ENCODE data around the gene ZBTB17.
"Not testable (repeated sequence)": the region's sequence is repeated elsewhere in the genome, so short reads cannot be mapped to it uniquely, and the experiment has no call there.

Gene ZBTB17

DNA sequence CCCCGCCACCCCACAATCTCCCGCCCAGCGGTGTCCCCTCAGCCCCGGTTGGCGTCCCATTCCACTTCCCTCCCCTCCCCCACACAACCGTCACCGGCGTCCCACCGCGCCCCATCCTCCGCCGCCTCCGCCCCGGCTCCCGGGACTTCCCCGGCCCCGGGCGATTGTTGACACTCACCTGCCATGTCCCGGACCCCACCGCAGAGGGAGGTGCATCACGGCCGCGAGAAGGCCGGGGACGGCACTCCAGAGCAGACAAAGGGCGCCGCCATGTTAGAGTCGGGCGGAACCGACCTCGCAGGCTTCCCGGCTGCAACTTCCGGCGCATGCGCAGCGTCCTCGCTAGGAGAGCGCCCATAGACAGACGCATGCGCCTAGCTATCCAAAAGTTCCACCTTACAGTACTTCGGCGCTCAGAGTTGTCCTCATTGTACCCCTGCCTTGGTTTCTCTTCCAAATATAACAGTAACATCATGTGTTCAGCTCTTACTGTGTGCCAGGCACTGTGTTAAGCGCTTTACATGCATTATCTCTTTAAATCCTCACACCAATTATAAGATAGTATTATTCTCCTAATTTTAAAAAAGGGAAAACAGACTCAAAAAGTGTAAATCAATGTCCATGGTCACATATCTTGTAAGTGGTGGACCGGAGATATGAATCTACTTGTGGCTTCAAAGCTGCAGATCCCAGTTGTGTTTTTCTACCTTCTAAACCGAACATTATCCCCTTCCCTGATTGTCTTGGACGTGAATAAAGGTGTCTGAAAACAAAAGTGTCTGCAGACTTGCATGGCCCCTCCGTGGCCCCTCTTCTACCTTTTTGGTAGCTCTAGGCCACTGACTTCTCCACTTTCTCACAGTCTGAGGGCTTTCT lies at the start of gene ZBTB17:
ZBTB17 (minus strand) TSS at position 297 of the 876 bp plus-strand sequence. CDS start 27,606 bp downstream, outside the sequence.
- peak; percentile 92 for DNase-seq

DNA sequence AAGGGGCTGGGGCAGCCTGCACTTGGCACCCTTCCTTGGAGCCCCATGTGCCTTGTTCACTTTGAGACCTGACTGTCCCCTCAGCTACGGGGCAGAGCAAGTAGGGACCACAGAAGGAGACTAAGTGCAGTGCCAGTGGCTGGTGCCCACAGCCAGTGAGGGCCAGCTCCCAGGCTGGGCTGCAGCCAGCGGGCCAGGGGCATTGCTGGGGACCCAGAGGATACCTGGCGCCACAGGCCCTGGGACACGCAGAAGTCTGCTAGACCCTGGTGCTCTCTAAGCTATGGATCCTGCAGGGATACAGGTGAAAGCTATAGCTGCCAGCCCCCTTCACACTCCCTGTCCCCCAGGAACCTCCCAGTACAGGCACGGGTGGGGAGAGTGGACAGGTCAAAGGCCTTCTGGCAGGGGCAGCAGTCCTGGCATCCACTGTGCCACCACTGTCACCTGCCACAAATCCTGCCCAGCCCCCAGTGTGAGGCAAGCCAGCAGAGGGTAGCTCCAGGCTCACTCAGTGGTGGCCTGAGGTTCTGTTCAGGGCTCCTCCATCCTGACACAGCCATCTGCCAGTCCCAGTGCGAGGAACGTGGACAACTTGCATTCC lies 47.3 kb upstream of the ZBTB17 start:
- no peak for DNase-seq

DNA sequence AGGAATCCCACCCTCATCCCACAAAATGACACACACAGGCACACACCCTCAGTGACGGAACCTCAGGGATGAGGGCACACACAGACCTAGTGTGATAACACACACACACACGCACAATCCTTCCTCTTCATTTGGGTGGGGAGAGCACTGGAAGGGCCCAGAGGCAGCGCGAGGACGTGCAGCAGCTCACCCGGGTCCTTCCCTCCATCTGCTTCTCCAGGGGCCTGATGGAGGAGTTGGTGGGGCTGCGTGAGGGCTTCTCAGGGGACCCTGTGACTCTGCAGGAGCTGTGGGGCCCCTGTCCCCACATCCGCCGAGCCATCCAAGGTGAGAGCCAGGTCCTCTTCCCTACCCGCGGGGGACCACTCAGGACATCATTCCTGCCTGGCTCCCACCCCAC lies 46.5 kb upstream of the ZBTB17 start:
- no peak for DNase-seq

DNA sequence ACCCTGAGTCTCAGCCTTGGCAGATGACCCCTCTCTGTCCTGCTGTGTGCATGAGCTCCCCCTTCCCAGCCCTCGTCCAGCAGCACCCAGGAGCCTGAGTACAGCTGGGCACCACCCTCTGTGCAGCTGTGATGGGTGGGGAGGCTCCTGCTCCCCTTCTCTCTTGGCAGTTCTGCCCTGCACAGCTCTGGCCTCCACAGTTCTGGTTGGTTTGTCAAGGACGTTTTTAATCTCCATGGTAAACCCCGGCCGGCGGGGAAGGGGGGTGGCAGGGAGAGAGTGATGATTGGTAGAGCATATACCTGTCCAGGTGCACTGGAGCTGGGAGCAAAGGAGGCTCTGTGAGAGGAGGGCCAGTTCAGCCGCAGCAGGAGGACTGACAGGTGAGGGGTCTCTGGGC lies 45.8 kb upstream of the ZBTB17 start, which contains the start of gene CLCNKA:
CLCNKA (plus strand) TSS at position 356 of the 400 bp plus-strand sequence. CDS start 584 bp downstream, outside the sequence.
- no peak for DNase-seq

DNA sequence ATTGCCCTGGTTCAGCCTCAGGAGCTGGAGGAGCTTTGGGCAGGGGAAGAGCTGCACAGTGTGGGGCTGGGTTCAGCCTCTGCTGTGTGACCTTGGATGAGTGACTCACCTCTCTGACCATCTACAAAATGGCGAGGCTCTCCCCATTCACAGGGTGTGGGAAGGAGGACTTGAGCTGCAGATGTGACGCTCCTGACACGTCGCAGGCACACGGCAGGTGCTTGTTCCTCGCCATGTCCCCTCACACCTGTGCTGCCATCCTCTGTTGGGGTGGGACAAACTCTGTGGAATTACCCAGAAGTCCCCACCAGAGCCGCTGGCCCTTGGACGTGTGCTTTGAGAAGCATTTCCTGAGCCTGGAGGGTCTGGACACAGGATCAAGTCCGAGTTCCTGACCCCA lies 45.0 kb upstream of the ZBTB17 start:
- DNase-seq = not testable (repeated sequence)

DNA sequence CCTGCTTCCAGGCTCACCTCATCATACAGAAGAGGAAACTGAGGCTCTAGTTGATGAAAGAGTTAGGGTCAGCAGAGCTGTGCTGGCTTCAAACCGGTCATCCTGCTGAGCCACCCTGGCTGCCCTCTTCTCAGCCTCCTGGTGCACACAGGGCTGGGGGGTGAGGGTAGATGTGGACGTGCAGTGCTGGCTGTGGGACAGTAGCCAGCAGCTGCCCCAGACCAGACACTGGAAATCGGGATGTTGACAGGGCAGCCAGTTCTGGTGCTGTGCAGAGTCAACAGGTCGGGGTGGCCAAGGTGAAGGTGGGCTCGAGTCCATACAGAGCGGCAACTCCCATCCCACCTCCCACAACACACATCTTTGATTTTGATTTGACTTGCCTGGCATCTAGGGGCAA lies 44.4 kb upstream of the ZBTB17 start:
- no peak for DNase-seq

DNA sequence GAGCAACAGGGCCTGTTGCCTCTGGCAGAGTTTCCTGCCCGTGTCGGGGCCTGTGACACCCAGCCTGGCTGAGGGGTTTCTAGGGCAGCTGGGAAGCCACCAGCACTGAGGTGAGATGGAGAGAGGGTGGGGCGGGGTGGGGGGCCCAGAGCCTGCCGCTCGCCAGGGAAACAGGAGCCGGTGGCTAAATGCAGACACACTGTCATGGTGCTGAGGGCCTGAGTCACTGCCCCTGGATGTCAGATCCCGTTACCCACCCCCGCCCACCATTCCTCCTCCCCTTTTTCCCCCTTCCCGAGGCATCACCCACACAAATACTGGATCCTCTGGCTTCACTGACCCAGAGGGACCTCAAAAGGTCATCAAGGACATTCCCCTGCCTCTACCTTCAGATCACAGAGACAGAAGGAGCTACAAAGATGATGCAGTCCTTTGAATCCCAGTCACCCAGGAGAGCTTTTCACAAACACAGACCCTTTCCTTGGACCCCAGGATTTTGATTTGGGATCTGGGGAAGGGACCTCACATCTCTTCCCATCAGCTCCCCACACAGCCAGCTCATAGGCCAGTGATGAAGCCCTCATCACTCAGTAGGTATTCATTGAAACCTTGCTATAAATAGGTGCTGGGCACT lies 43.9 kb upstream of the ZBTB17 start:
- DNase-seq = no peak

DNA sequence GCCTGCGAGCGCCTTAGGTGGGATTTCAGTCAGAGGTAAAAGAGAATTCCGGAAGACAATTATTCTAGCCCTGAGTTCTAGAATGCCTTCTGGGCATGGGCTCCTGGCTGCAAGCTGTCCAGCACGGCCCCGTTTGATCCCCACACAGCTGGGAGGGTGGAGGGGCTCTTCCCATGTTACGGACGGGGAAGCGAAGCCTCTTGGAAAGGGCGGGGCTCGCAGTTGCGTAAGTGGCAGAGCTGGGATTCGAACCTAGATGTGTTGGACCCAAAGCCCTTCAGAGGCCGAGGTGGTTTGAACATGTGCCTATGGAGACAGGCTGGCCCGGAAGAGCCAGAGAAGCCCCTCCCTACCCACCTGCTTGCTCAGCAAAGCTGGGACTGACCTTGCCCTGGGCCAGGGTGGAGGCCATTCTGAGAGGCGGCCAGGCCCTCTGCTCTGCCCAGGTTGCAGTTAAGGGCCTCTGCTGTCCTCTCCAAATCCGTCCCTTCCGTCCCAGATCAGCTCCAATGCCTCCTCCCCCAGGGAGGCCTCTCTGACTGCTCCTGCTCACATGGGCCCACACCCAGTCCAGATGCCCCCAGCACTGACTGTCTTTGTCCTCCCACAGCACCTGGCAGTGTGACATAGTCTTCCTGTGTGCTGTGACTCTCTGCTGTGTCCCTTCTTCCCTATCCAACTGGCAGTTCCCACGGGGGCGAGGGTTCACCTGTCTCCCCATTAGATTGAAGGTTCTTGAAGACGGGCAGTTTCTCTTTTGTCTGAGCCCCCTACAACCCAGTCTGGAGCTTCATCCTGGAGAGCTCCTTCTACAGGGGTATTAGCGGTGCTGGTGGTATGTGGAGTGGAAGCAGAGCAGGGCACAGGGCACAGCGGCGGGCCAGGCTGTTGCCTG lies 43.1 kb upstream of the ZBTB17 start:
- DNase-seq = no peak

DNA sequence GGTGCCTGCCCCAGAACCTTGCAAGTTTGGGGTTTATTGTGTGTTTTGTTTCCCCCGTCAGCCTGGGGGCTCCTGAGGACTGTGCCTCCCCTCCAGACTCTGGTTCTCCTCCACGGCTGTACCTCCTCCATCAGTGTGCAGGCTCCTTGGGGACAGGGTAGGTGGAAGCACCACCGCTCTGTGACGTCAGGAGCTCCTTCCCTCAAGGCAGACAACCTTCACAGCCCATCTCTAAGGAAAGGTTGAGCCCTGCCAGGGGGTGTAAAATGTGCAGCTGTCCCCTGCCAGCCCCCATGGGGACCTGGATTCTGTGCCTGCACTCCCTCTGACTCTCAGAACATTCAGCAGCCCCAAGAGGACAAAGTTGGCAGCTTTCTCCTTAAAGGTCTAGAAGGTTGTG lies 42.4 kb upstream of the ZBTB17 start:
- no peak for DNase-seq

DNA sequence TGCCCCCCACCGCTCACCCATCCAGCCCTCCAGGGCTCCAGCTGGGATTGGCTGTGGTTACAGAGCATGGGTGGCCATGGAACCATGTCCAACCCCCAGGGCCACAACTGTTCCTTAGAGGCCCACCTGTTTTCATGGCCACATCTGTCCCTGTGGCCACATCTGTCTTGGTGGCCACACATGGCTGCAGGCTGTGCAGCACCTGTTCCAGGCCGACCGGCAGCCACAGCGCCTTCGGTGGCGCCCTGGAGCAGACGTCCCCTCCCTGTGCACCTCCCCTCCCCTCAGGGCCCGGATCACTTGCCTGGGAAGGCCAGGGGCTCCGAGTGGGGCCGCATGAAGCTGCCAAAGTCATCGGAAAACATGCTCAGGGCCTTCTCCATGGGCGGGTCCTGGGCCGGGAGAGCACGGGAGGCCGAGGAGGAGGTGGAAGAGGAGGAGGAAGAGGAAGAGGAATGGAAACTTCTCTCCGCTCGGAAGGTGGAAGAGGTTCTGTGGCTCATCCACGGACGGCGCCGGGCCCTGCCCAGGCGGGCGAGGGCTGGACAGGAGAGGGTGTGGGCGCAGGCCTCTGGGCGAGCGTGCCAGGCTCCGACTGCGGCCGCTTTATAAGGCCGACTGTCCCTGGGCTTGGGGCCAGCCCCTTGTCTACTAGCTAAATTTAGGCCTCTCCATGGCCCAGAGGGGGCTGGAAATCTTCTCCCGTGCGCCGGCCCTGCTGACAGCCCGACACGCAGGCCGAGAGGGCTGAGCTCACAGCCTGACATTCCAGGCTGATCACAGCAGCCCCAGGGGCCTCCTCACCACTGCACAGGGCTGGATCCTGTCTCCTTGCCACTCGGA lies 41.8 kb upstream of the ZBTB17 start, which contains the start of gene HSPB7:
HSPB7 (minus strand) TSS at position 583 of the 843 bp plus-strand sequence; CDS start at position 503, 80 bp downstream.
- DNase-seq = no peak

DNA sequence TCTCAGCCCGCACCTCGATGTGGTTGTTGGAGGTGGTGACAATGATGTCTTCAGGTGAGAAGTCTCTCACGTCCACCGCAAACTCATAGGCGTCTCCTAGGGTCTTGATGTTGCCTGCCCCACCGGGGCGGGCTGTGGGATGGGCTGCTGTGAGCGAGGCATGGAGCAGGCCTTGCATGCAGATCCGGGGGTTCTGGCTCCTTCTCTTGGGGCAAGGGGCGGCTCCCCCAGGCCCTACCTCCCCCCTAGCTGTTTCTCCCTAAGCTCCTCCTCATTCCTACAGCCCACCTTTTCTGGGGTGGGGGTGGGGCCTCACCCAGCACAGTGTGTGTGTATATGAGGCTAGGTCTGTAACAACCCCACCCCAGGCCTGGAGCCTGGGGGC lies 41.2 kb upstream of the ZBTB17 start:
- DNase-seq = no peak

DNA sequence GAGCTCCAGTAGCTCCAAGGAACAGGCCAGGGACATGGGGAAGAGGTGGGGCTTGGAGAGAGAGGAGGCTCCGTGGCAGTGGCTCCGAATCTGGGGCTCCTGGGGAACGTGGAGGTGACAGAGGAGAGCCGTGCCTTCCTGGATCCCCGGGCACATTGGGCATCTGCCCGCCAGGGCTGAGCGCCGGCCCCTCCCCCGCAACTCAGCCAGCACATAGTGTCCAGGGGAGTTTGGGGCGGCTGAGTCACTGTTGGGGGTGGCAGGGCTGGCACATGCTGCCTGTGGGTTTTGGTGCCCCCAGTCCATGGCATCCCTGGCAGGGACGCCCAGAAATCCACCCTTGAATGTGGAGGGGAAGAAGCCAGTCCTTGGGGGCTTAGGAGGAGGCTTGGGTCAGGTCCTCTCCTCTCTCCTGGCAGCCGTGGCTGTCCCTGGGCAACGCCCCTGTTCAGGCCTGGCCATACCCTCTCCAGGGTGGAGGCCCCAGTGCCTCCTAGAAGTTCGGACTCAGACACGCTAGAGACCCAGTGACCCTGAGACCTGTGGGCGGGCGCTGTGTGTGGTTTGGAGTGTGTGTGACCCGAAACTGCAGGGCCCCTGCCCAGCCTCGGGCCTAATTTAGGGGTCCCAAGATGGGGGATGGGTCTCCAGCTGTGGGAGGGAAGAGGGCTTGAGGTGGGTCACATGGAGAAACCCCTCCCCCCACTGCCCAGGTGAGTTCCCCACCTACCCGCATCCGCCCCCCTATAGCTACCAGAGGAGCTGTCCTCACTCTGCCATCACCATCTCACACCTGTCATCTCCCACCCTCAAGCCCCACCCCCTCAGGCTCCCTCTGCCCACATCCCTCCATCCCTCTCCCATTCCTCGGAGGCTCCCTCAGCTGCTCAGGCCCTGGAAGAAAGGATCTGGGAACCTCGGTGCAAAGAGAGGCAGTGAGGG lies 40.3 kb upstream of the ZBTB17 start:
- no peak for DNase-seq

DNA sequence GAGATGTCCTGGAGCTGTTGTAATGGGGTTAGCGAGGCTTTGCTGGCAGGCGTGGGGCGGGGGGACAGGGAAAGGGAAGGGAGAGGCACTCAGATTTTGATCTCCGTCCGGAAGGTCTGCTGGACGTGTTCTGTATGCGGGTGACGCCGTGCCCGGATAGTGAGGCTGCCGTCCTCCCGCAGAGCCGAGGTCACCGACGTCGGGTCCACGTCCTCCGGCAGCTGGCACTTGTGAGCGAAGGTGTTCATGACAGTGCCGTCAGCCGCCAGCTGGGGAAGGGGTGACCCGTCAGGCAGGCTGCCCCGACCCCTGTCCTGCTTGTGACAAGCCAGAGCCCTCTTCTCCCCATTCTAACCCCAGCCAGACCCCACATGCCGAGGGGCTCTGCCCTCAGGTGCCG lies 39.6 kb upstream of the ZBTB17 start:
- no peak for DNase-seq

DNA sequence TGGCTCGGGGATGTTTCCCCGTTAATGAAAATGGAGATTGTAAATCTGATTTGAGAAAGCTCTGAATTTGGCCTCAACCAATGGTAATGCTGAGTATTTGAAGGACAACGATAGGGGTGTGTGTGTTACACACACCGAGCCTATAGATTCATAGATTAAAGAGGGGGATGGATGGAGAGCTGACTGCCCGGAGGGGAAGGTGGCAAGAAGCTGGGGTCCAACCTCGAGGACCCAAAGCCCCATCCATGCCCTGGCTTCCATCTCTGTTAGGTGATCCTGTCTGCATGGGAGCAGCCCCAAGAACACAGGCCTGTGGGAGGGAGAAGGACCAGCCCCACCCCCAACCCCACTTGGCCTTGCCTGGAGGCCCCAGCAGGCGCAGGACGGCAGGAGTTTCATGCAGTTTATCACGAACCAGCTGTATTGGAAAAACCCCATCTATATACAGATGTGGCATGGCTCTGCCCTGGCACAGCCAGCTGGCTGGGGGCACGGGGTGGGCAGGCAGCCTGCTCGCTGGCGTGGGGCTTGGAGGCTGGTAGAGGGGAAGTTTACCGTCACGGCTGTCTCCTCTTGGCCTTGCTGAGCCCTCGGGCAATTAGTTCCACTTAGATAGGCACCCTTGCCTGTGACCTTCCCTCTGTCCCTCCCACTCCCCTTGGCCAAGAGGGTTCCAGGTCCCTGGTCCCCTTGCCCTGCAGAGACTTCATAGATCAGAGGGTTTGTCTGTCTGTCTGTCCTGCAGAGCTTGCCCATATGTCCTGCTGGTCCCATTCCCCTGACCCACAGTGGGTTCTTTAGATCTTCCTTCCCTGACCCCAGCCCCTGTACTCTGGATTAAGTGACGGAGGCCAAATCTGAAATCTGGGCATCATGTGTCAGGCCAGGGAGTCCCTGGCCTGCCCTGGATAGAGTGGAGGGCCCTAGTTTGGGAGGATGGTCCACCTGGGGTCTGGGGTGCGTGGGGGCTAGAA lies 38.9 kb upstream of the ZBTB17 start:
- no peak for DNase-seq

DNA sequence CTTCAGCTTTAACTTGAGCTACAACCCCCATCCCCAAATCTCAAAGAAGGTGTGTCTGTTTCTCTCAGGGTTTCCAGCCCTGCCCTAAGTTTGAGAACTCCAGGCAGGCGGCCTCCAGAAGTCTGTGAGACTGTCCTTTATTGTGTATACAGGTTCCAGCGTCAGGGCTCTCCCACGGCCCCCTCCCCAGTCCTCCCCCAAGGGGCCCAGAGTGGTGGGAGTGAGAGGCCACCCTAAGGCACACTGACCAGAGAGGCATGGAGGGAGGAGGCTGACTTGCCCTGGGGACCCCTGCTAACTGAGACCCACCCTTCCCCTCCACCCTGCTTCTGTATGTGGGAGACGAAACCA lies 38.0 kb upstream of the ZBTB17 start:
- no peak for DNase-seq

DNA sequence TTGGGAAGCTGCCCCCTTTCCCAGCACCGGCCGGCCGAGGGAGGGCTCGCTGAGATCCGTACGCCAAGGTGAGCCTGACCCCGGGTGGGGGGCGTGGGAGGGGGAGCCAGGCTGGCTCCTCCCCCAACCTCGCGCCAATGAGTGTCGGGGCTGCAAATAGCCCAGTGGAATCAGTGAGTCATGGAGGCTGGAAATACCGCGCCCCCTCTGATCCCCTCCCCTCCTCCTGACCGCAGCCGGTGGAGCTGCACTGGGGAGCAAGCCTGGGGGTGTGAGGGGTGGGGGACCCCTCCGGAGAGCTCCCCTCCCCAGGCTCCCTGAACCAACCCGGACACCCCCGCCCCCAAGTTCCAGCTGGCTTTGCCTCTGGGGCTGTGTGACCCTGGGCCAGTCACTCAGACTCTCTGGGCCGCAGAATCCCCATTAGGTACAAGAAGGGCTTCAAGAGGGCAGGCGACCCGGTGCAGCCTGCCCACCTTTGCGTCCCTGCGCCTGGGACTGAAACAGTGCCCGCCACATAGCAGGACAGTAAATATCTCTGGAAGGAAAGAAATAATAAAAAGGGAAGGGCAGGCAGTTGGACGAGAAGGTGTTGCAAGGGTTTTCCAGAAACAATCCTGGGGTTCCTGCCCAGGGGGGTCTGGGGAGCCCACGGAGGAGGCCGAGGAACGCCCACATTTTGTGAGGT lies 37.5 kb upstream of the ZBTB17 start:
- DNase-seq = no peak

DNA sequence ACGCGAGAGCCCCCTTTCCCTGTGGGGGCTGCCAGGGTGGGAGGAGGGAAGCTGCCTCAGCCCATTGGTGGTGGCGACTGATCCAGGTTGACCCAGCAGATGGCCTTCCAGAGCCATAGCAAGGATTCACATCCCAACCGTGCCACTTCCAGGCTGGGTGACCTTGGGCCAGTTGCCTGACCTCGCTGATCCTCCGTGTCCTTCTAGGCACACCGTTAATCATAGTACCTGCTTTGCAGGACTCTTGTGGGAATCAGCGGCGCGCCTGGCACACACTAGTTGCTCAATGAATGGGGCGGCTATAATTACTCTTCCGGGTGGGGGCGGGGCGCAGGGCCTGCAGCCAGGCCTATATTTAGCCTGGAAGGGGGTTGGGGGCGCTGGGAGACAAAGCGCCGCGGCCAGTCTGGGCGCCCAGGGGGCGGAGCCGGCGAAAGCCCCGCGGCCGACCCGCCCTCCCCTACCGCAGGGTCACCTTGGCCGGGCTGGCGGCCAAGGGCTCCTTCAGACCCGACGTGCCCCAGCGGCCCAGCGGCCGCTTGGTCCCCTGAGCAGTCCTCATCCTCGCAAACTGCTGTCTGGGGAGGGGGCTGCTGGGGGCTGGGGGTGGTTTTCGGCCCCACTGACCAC lies 36.8 kb upstream of the ZBTB17 start:
- DNase-seq = no peak

DNA sequence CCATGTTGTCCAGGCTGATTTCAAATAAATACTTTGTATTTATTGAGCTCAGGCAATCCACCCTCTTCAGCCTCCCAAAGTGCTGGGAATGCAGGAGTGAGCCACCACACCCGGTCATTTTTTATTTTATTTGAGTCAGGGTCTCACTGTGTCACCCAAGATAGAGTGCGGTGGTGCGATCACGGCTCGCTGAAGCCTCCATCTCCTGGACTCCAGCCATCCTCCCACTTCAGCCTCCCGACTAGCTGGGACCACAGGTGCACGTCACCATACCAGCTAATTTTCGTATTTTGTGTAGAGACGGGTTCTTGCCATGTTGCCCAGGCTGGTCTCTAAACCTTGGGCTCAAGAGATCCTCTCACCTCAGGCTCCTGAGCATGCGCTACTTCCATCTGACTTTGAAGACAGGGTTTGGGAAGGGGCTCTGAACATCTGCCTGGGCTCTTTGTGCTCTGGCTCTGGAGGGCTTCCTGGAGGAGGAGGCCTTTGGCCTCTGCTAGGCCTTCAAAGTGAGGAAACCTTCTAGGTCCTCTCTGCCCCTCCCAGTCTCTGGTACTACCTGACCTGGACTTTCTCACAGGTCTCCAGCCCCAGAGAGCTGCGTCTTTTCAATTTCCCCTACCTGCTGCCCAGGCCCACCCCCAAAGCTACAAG lies 36.2 kb upstream of the ZBTB17 start:
- DNase-seq = no peak
